Stimulated activated CD4-positive, alpha-beta T cell treated with anti-CD3 and anti-CD28 coated beads, Interleukin-2, amount 100 ng/mL, for 24 hours (primary cell): ENCODE results near the gene S100Z.
"Not testable (repeated sequence)": the region's sequence is repeated elsewhere in the genome, so short reads cannot be mapped to it uniquely, and the experiment has no call there.

Source experiments
- DNase-seq, 2 donors: peaks; one replicate each; pipeline ENCODE4 v3.0.0-alpha.2; 2020

The S100Z gene

DNA sequence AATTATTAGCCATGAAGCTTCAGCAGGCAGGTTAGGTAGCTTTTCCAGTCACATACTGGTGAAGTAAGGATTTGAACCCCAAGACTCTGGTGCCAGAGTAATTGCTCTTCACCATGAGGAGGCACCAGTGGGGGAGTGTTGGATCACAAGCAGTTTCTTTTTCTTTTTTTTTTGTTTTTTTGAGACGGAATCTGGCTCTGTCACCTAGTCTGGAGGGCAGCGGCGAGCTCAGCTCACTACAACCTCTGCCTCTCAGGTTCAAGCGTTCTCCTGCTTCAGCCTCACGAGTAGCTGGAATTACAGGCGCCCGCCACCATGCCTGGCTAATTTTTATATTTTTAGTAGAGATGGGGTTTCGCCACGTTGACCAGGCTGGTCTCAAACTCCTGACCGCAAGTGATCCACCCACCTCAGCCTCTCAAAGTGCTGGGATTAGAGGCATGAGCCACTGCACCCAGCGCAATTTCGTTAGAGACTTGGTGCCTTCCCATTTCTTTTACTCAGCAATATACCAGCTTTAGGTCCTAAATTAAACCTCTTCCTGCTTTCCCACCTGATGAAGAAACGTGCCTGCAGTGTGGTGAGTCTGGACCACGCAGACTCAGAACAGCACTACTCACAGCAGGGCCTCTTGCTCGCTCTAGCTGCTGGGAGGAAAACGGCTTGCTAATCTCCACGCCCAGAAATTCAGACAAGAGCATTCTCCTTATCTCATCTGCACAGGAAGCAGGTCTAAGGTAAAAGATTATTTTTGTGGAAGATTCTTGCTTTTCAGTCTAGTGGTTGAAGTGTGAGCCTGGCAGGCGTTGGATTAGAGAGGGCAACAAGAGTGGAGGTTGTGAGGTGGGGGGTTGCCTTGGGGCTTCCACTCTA, at the start of gene S100Z:
TSS of gene S100Z (plus strand) at position 596 of the 873 bp plus-strand sequence. CDS start 25,346 bp downstream, outside the sequence.
- peak; percentile 44 to 48 for DNase-seq

DNA sequence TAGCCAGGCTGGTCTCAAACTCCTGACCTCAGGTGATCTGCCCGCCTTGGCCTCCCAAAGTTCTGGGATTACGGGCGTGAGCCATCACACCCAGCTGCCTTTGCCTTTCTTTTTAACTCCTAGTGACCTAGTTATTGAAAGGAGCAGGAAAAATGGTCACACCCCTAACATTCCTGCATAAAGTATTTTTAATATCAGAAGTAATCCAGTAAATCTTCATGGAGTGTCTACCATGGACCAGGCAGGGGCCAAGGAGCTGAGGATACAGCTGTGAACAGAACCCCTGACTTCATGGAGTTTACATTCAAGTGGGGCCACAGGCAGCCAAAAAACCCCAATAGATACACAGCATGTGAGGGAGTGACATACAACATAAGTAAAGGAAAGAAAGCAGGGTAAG, 49.2 kb upstream of the S100Z start:
- DNase-seq, result no peak

DNA sequence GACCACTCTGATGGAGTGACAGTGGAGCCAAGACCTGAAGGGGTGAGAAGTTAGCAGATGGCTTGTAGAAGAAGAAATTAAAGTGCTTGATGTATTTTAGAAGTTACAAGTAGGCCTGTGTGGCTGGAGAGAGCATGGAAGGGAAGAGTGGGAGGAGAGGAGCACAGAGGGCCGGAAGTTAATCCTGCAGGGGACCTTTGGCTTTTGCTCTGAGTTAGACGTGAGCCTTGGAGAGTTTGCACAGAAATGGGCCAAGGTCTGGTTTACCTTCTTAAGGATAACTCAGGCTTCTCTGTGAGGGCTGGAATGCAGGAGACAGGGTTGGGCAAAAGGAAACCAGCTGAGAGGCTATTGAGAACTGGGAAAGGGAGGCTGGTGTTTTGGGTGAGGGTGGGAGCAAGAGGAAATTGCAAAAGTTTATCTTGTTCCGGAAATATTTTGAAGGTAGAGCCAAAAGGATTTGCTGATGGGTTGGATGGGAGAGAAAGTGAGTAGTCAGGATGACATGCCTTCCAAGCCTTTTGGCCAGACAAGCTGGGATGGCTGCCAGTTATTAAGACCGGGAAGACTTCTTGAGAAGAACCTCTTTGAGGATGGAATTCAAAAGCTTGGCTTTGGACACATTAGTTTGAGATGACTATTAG, 48.5 kb upstream of the S100Z start:
- no peak for DNase-seq

DNA sequence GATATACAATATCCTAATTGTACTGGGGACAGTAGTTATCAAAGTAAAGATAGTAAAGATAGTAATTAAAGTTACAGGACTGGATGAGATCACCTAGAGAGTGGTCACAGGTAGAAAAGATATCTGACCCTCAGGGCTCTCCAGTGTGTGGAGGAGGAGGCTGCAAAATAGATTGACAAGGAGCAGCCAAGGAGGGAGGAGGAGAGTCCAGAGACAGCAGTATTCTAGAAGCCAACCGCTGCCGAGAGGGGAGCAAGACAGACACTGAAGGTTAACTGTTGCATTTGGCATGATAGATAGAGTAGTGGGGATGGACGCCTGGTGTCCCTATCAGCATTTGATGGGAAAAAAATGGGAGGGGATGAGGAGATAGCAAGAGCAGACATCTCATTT, 48.0 kb upstream of the S100Z start:
- DNase-seq, result no peak

DNA sequence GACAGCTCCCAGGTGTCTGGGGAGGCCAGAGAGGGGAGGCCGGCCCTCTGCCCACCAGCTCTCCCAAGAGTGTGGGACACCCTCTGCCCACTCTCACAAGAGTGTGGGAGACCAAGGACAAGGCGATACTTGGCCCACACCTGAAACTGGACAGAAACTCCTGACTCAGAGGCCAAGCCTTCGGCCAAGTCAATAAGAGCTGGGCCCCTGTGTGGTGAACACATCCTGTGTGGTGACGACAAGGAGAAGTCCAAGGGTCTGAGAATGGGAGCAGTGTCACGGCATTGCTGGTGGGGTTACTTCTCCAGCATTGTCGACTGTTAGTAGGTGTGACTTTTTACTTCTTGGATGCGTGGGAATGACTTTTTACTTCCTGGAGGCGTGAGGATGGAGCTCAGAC, 45.5 kb upstream of the S100Z start:
- DNase-seq, result no peak

DNA sequence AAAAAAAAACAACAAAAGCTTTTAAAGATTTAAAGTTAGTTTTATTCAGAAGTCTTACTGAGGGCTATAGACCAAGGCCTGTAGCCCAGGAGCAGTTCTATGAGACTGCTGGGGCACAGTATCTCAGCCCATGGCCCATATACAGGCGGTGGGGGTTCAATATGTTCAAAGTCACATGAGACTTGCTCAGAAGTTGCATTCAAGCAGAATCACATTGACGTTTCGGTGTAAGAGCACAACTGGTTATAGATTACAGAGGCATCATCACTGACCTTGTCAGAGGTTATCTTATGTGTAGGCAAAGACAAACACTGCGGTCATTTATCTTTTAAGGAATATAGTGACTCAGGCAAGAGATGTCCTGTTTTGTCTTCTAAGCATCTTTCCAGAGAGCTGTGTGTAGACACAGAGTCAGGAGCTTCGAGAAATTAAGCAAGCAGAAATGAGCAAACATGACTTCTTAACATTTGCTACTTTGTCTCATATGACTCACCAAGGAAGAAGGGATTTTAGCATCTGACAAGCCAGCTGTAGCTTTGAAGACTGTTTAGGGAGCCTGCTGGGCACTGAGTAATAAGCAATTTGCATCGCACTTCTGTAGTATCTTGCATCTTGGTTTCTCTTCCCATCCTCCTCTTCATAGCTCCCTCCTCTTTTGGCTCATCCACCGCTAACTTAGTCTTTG, 43.9 kb upstream of the S100Z start:
- DNase-seq, result no peak

DNA sequence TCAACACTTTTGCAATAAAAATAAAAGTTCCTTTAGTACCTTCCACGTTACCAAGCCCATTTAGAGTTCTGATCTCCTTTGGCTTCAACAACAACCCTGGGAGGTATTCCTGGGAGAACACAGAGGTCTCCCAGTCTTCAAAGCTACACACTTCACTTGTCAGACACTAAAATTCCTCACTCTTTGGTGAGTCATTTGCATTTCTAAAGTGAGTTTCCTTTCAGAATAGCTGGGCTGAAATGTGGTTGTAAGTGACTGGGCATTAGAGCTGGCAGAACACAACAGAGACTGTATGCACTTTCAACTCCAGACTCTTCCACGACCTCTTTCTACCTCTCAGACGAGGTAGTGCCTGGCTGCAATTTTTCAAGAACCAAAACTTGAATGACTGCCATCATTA, 42.5 kb upstream of the S100Z start:
- no peak for DNase-seq

DNA sequence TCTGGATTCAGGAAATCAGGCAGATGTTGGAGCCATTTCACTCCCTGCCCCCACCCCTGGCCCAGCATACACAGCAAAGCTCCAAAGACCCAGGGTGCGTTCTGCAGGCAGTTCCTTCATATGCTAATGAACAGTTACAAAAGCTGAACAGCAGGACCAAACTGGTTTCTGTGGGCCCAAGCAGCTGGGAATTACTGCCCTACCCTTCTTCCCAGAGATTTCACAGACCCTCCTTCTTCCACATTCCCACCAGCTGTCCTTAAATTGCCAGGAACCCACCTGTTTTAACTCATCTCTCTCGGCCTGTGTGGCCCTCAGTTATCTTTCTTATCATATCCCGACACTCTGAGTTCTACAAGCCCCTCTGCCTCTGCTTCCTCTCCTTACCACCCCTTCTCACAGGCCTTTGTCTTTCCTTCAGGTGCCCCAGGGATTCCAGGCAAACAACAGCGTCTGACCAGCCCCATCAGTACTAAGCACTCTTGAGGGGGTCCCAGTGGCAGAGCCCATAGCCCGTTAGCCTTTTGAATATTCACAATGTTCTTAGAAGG, 41.6 kb upstream of the S100Z start:
- no peak for DNase-seq

DNA sequence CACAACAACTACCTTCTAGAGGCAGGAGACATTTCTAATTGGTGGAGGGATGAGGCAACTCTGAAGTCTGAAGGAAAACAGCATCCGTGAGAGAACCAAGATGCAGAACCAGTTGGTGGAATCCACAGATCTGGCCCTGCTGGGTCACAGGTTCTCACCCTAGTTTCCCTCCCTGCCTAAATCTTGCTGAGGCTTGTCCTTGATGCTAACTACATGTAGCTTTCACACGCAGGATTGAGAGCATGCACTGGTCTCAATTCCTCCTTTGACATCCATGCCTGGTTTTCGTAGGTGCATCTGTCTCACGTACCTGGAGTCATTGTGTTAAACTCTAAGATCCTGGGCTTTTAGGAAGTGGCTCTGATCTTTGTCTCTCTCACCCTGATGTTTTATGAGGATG, 40.7 kb upstream of the S100Z start:
- DNase-seq, result no peak

DNA sequence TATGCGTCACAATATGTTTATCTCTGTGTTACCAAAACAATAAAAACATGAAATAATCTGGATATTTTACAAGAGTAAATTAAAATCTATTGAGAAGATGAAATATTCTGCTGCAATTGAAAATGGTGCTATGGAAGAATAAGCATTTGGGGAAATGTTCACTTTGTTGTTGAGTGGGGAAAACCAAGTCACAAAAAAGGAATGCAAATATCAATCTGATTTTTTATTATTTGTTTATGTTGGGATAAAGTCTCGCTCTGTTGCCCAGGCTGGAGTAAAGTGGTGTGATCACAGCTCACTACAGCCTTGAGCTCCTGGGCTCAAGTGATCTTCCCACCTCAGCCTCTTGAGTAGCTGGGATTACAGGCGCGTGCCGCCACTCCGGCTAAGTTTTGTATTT, 39.6 kb upstream of the S100Z start:
- no peak for DNase-seq

DNA sequence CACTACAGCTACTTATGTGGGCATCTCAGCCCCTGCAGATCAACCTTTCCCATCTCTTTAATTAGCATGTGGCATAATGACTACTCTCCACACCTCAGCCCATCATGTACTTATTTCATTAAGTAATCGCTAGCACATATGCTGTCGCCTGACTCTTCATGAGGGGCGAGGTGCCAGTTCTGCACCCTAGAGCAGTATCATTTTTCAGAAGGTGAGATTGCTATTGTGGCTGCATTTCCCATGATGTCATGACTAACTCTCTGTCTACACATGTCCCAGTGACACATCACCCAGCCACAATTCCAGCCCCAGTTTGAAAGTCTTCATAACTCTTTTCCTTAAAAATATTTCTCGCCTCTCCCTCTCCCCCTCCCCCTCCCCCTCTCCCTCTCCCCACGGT, 38.6 kb upstream of the S100Z start:
- no peak for DNase-seq

DNA sequence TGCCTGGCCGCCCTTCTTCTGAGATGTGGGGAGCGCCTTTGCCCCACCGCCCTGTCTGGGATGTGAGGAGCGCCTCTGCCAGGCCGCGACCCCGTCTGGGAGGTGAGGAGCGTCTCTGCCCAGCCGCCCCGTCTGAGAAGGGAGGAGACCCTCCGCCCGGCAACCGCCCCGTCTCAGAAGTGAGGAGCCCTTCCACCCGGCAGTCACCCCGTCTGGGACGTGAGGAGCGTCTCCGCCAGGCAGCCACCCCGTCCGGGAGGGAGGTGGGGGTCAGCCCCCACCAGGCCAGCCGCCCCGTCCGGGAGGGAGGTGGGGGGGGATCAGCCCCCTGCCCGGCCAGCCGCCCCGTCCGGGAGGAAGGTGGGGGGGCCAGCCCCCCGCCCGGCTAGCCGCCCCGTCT, 37.6 kb upstream of the S100Z start:
- DNase-seq, result not testable (repeated sequence)

DNA sequence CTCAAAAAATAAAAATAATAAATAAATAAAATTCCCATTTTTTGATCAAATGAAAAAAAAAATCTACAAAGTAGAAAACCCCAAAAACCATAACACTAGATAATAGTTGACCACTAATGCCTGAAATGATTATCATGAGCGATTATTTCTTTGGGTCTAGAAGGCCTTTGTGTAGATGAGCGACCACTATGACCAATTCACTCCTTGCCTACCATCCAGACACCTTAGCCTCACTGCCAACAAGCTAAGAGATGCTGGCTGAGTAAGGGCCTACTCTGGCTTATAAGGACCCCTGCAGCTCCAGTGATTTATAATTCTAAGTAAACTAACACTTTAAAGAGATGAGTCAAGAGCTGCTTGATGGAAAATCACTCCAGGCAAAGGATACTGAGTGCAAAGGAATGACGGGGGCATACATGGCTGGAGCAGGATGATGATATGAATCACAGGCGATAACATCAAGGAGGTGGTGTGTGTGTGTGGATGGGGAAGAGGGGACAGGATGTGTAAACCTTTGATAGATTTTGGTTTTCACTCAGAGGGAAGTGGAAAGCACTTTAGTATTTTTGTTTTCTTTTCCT, 35.7 kb upstream of the S100Z start:
- no peak for DNase-seq

DNA sequence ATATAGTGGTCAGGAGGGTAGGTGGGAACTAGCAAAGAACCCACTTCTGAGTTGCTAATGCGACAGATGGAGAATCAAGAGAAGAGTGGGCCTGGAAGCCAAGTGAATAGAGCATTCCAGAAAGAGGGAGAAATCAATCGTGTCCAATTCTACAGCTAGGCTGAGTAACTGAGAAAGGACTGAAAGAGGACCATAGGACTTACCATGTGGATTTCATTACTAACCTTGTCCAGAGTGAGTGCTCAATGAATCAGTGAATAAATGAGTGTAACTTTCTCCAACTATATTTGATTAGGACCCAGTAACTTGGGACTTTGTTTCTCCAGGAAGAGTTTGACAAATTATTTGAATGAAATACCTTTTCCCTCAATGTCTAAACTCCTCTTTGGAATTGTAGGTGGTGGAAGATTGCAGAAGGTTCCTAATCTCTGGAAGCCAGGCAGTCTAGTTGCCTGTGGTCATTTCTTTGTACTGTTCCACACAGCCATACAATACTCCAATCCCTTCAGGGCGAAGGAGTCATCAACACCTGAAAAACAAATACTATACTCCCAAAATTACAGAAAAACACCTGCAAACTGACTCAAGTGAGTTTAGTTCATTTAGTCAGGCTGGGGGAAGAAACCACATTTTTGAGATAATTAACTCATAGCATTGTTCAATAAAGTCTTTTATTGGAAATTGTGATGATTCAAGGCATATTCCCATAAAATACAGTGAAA, 33.5 kb upstream of the S100Z start:
- DNase-seq, result no peak

DNA sequence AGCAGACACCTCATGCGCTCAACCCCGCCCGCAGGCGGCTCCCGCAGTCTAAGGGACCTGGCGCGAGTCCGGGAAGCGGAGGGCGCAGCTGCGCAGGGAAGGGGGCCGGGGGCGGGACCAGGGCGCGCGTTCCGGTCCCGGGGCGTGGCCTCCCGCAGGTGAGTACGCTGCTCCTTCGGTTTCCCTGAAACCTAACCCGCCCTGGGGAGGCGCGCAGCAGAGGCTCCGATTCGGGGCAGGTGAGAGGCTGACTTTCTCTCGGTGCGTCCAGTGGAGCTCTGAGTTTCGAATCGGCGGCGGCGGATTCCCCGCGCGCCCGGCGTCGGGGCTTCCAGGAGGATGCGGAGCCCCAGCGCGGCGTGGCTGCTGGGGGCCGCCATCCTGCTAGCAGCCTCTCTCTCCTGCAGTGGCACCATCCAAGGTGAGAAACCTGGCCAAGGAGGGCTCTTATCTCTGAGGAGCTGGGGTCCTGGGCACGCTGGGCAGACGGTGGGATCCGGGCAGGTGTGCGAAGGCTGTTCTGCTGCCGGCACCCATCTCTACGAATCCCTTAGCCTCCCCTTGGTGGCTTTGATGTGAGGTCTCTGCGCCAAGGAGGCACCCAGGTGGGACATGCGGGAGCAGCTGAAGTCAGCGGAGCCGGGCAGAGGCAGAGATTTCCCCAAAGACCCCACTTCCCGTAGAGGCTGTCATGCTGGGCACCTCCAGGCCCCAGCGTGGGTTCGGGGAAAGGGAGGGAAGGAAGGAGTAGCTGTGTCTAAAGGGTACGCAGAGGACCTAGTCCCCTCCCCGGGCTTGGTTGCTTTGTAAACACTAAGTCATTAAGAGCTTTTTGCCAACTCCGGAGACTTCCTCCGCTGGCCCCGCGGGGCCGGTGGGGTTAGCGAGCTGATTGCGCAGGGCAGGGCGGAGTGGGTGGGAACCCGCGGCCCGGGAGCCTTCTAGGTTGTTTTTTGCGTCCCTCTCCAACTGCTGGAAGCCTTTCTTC, 30.7 kb upstream of the S100Z start, which contains the start of gene F2RL1:
TSS of gene F2RL1 (plus strand) at position 187 of the 988 bp plus-strand sequence. CDS start at position 340, 153 bp downstream.
- DNase-seq, result peak; percentile 52 to 65

DNA sequence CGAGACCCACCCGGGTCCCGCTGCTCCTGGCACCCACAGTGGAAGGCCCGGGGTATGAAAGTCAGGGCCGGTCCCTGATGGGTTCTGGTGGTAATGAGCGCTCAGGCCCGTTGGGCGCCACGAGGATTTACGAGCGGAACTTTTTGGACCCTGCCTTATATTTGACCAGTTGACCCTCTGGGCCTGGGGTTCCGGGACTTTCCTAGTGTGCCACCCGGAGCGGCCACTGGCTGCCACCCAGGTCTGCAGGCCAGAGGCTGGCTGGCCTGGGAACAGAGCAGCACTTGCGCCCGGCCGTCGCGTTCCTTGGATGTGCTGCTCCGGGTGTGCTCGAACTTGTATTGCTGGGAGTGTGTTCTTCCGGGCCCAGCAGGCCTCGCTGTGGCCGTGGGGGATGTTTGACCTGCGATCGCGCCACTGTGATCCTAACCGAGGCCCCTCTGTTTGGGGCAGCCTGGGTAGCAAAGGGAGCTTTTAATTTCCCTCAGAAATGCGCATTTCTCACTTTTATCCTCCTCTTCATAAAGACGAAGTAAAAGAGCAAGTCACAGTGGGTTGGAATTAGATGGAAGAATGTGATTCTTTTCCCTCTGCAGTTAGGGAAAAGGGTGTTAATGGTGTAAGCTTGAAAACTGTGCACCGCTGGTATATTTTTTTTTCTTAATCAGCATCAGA, 29.8 kb upstream of the S100Z start:
- DNase-seq, result no peak

DNA sequence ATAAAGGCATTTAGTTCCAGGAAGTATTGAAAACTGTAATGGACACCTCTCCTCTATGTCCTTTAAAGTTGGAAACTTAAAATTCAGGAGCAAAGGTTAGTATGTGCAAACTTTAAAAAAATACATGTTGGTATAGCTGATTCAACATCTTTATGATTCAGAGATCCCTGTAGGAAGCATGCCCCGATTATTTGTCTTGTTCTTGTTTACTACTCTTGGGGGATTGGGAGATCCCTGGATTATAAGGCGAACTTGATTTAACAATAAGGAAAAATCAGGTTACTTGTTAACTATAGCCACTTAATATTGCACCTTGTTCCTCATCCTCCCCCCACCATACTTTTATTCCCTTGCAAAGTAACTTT, 29.3 kb upstream of the S100Z start:
- no peak for DNase-seq

DNA sequence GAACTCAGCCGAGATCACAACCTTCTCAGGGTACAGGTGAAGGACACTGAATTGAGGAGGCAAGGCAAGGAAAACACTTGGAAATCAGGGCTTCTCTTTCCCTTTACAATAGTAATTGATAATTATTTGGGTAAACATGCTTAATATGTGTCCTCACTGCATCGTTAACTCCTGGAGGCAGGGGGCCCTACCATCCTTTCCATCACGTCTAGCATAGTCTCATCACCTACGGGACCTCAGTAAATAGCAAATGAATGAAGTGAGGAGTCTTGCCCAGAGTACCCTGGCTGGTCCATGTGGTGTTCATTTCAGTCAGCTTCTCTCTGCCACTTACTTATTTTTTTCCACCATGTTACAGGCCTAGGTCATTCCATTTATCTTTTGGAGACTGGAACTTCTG, 28.7 kb upstream of the S100Z start:
- no peak for DNase-seq

DNA sequence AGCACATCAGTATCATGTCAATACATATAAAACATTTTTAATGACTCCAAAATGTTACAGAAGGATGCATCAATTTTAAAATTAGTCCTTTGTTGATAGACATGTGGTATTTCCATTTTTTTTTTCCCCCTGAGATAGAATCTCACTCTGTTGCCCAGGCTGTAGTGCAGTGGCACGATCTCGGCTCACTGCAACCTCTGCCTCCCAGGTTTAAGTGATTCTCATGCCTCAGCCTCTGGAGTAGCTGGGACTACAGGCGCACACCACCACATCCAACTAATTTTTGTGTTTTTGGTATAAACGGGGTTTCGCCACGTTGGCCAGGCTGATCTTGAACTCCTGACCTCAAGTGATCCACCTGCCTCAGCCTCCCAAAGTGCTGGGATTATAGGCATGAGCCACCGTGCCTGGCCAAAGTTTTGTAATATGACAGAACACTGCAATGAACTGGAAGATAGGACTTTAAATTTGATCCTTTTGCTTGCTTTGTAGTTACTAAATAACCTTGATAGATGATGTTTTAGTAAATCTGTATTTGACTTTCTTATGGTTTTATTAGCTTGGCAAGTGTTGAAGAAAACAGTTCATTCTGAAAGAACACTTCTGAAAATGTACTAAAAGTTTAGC, 27.6 kb upstream of the S100Z start:
- DNase-seq, result not testable (repeated sequence)

DNA sequence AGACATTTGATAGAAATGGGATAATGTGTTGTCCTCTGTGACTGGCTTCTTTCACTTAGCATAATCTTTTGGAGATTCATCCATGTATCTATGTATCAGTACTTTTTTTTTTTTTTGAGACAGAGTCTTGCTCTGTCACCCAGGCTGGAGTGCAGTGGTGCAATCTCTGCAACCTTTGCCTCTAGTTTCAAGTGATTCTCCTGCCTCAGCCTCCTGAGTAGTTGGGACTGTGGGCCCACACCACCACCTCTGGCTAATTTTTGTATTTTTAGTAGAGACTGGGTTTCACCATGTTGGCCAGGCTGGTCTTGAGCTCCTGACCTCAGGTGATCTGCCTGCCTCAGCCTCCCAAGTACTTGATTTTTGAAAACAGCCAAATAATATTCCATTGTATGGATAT, 23.4 kb upstream of the S100Z start:
- DNase-seq, result not testable (repeated sequence)
